Karpas-422 (cell line): ENCODE measurements around the gene DHODH. TPM values are rescaled to one million over a fixed set of nuclear protein-coding genes. Genes with fewer than 3 reads are reported as not detected.

Experiments used
- DNase-seq: peaks from one replicate; pipeline ENCODE4 v3.0.0-alpha.2; 2015
- H2AFZ ChIP-seq: fragments of 200-600 bp; sonication (generic); 2 replicates; pipeline ENCODE4 v1.6.1; 2014; ENCODE audit warnings: antibody characterized with exemption, low read length, mixed read lengths
- H3K27ac ChIP-seq: fragments of 200-600 bp; sonication (generic); 2 replicates; pipeline ENCODE4 v1.5.1; 2014; ENCODE audit warnings: mild to moderate bottlenecking, low read length, moderate library complexity
- H3K27me3 ChIP-seq: fragments of 200-600 bp; sonication (generic); 2 replicates; pipeline ENCODE4 v1.6.1; 2014; ENCODE audit warnings: low read length, mixed read lengths
- H3K36me3 ChIP-seq: fragments of 200-600 bp; sonication (generic); 2 replicates; pipeline ENCODE4 v1.6.1; 2014; ENCODE audit warnings: low read length, mixed read lengths; ENCODE audit not compliant: insufficient read depth
- H3K4me1 ChIP-seq: fragments of 200-600 bp; sonication (generic); 2 replicates; pipeline ENCODE4 v1.6.1; 2014; ENCODE audit warnings: mild to moderate bottlenecking, low read length, mixed read lengths
- H3K4me2 ChIP-seq: fragments of 200-600 bp; sonication (generic); 2 replicates; pipeline ENCODE4 v1.6.1; 2014; ENCODE audit warnings: low read length, low read depth, mild to moderate bottlenecking; ENCODE audit not compliant: poor library complexity, severe bottlenecking
- H3K4me3 ChIP-seq: fragments of 200-600 bp; sonication (generic); 2 replicates; pipeline ENCODE4 v1.5.1; 2014; ENCODE audit warnings: mild to moderate bottlenecking, antibody characterized with exemption, low read length, mixed read lengths
- H3K79me2 ChIP-seq: fragments of 200-600 bp; sonication (generic); 2 replicates; pipeline ENCODE4 v1.6.1; 2014; ENCODE audit warnings: mild to moderate bottlenecking, low read length, mixed read lengths
- H3K9ac ChIP-seq: fragments of 200-600 bp; sonication (generic); 2 replicates; pipeline ENCODE4 v1.6.0; 2014; ENCODE audit warnings: low read length
- H3K9me2 ChIP-seq: fragments of 200-600 bp; sonication (generic), shearing (Covaris generic); replicated peaks from 2 replicates; pipeline ENCODE4 v1.6.0; 2014; ENCODE audit warnings: mild to moderate bottlenecking, low read length, moderate library complexity; ENCODE audit not compliant: insufficient read depth
- H3K9me3 ChIP-seq: fragments of 300-700, 200-600 bp; sonication (generic); 2 replicates; pipeline ENCODE4 v1.6.1; 2014; ENCODE audit warnings: low read length, mixed read lengths
- H4K20me1 ChIP-seq: fragments of 200-600 bp; sonication (generic); 2 replicates; pipeline ENCODE4 v1.6.1; 2014; ENCODE audit warnings: mild to moderate bottlenecking, antibody characterized with exemption, low read length, low read depth; ENCODE audit not compliant: insufficient read depth
- total RNA-seq: library from RNA; depleted of rRNA; stranded (reverse); fragments of >200 nt; shearing (Covaris generic); gene quantifications from 2 replicates; pipeline ENCODE4 v1.2.3, GENCODE V29; 2014; ENCODE audit warnings: low replicate concordance

The DHODH gene
- total RNA-seq, 1 experiment from 2014 or later, result 7.6 TPM

- Histone ChIP-seq H3K4me3 (no peak overlapping the region), H3K36me3 (no peaks in the 10 kb centered on the region; the same call in 1 of the 2 replicates), H3K9me3 (no peaks in the 10 kb centered on the region), H3K9me2 (no peaks in the 10 kb centered on the region), H3K27ac (no peak overlapping the region), H3K4me1 (0 out of 2 replicates have a peak, but pooled peaks cover 3% of the 10 kb centered on the region), H3K4me2 (no peak overlapping the region), H3K79me2 (no peaks in the 10 kb centered on the region), H4K20me1 (no peaks in the 10 kb centered on the region), H2AFZ (no peak overlapping the region), H3K27me3 (no peaks in the 10 kb centered on the region), H3K9ac (no peak overlapping the region)
- DNase-seq, result no peak
Measured at GRCh38 chr16:72018470-72018869, 9.9 kb downstream of the DHODH start.

GRCh38 chr16:72021043-72021442 lies 12.5 kb downstream of the DHODH start:
- Histone ChIP-seq H3K4me3 (no peak overlapping the region), H3K79me2 (no peaks in the 10 kb centered on the region)
- no peak for DNase-seq

GRCh38 chr16:72022127-72022526 lies 13.6 kb downstream of the DHODH start:
- H3K27me3 ChIP-seq, result no peaks in the 10 kb centered on the region
- no peaks in the 10 kb centered on the region for H3K4me1 ChIP-seq
- H3K36me3 ChIP-seq, result peaks cover 4% of the 10 kb centered on the region
- H3K9me2 ChIP-seq, result no peaks in the 10 kb centered on the region
- no peak for DNase-seq
- no peaks in the 10 kb centered on the region for H4K20me1 ChIP-seq
- H3K79me2 ChIP-seq, result no peaks in the 10 kb centered on the region
- no peak overlapping the region for H2AFZ ChIP-seq
- no peak overlapping the region for H3K27ac ChIP-seq
- no peak overlapping the region for H3K4me2 ChIP-seq
- no peak overlapping the region for H3K9ac ChIP-seq
- no peaks in the 10 kb centered on the region for H3K9me3 ChIP-seq
- no peak overlapping the region for H3K4me3 ChIP-seq

More at GRCh38 chr16:72021043-72021442, 12.5 kb downstream of the DHODH start:
- no peaks in the 10 kb centered on the region for H4K20me1 ChIP-seq
- no peak overlapping the region for H3K9ac ChIP-seq
- H3K27ac ChIP-seq, result no peak overlapping the region
- H3K9me2 ChIP-seq, result no peaks in the 10 kb centered on the region
- no peak overlapping the region for H3K4me2 ChIP-seq
- H3K36me3 ChIP-seq, result peaks cover 4% of the 10 kb centered on the region
- H2AFZ ChIP-seq, result no peak overlapping the region
- no peaks in the 10 kb centered on the region for H3K27me3 ChIP-seq
- no peaks in the 10 kb centered on the region for H3K9me3 ChIP-seq
- H3K4me1 ChIP-seq, result no peaks in the 10 kb centered on the region

- Histone ChIP-seq H3K9me3 (no peaks in the 10 kb centered on the region), H3K36me3 (peaks cover 4% of the 10 kb centered on the region), H2AFZ (no peak overlapping the region), H3K9me2 (no peaks in the 10 kb centered on the region), H3K27me3 (no peaks in the 10 kb centered on the region), H4K20me1 (no peaks in the 10 kb centered on the region), H3K79me2 (no peaks in the 10 kb centered on the region), H3K9ac (no peak overlapping the region), H3K4me1 (no peaks in the 10 kb centered on the region), H3K4me2 (no peak overlapping the region), H3K4me3 (no peak overlapping the region), H3K27ac (no peak overlapping the region)
- no peak for DNase-seq
Measured at GRCh38 chr16:72023962-72024361, 15.4 kb downstream of the DHODH start.

GRCh38 chr16:72024862-72025382 lies 16.4 kb downstream of the DHODH start:
- Histone ChIP-seq H3K79me2 (no peaks in the 10 kb centered on the region), H3K4me2 (no peak overlapping the region), H3K4me1 (no peaks in the 10 kb centered on the region), H4K20me1 (no peaks in the 10 kb centered on the region), H3K9me3 (no peaks in the 10 kb centered on the region), H2AFZ (no peak overlapping the region), H3K27me3 (no peaks in the 10 kb centered on the region), H3K27ac (no peak overlapping the region), H3K9ac (no peak overlapping the region), H3K4me3 (no peak overlapping the region), H3K36me3 (peaks cover 4% of the 10 kb centered on the region), H3K9me2 (no peaks in the 10 kb centered on the region)
- no peak for DNase-seq

GRCh38 chr16:72025404-72026114 lies 17.0 kb downstream of the DHODH start:
- Histone ChIP-seq H3K9me2 (no peaks in the 10 kb centered on the region), H3K9me3 (no peaks in the 10 kb centered on the region), H3K4me1 (no peaks in the 10 kb centered on the region), H4K20me1 (no peaks in the 10 kb centered on the region), H3K79me2 (no peaks in the 10 kb centered on the region), H3K27ac (no peak overlapping the region), H3K9ac (no peak overlapping the region), H3K27me3 (no peaks in the 10 kb centered on the region), H3K4me2 (no peak overlapping the region), H3K4me3 (no peak overlapping the region), H3K36me3 (peaks cover 4% of the 10 kb centered on the region), H2AFZ (no peak overlapping the region)
- no peak for DNase-seq

GRCh38 chr16:72027669-72028378 lies 19.3 kb downstream of the DHODH start:
- Histone ChIP-seq H3K9me3 (no peaks in the 10 kb centered on the region), H3K4me2 (no peak overlapping the region)
- DNase-seq, result no peak

GRCh38 chr16:72029567-72030271 lies 21.2 kb downstream of the DHODH start:
- H3K27me3 ChIP-seq, result no peaks in the 10 kb centered on the region
- no peak overlapping the region for H3K9ac ChIP-seq
- H2AFZ ChIP-seq, result no peak overlapping the region
- H3K36me3 ChIP-seq, result peaks cover 4% of the 10 kb centered on the region; the same call in 1 of the 2 replicates
- no peak overlapping the region for H3K4me3 ChIP-seq
- H3K4me1 ChIP-seq, result no peaks in the 10 kb centered on the region
- H3K27ac ChIP-seq, result no peak overlapping the region
- no peak for DNase-seq
- no peaks in the 10 kb centered on the region for H4K20me1 ChIP-seq
- H3K79me2 ChIP-seq, result no peaks in the 10 kb centered on the region
- H3K9me2 ChIP-seq, result no peaks in the 10 kb centered on the region
- no peaks in the 10 kb centered on the region for H3K9me3 ChIP-seq
- H3K4me2 ChIP-seq, result no peak overlapping the region

More at GRCh38 chr16:72027669-72028378, 19.3 kb downstream of the DHODH start:
- no peak overlapping the region for H2AFZ ChIP-seq
- H3K4me1 ChIP-seq, result no peaks in the 10 kb centered on the region
- H3K27ac ChIP-seq, result no peak overlapping the region
- H3K4me3 ChIP-seq, result no peak overlapping the region
- no peaks in the 10 kb centered on the region for H4K20me1 ChIP-seq
- no peak overlapping the region for H3K9ac ChIP-seq
- H3K9me2 ChIP-seq, result no peaks in the 10 kb centered on the region
- H3K27me3 ChIP-seq, result no peaks in the 10 kb centered on the region
- H3K36me3 ChIP-seq, result peaks cover 4% of the 10 kb centered on the region; the same call in 1 of the 2 replicates
- H3K79me2 ChIP-seq, result no peaks in the 10 kb centered on the region
